MM.1S (cell line): ENCODE data around the gene SLC6A11.

Experiments
- DNase-seq: peaks from one replicate; pipeline ENCODE4 v3.0.0-alpha.2; 2015
- H2AFZ ChIP-seq: fragments of 300-600 bp; sonication (generic); 2 replicates; pipeline ENCODE4 v1.6.0; 2016; ENCODE audit warnings: antibody characterized with exemption, low read length
- H3F3A ChIP-seq: fragments of 300-600 bp; sonication (generic); 2 replicates; pipeline ENCODE4 v1.6.1; 2016; ENCODE audit warnings: mild to moderate bottlenecking, antibody characterized with exemption, low read length, moderate library complexity, mixed read lengths; ENCODE audit not compliant: insufficient read depth
- H3K27ac ChIP-seq: fragments of 300-600 bp; sonication (generic); 2 replicates; pipeline ENCODE4 v1.5.1; 2016; ENCODE audit warnings: mild to moderate bottlenecking, low read length
- H3K27me3 ChIP-seq: fragments of 300-600 bp; sonication (generic); replicated peaks from 2 replicates; pipeline ENCODE4 v1.6.0; 2016; ENCODE audit warnings: low read length; ENCODE audit not compliant: insufficient read depth
- H3K36me3 ChIP-seq: fragments of 300-600 bp; sonication (generic); replicated peaks from 2 replicates; pipeline ENCODE4 v1.6.1; 2016; ENCODE audit warnings: mild to moderate bottlenecking, low read length, mixed read lengths; ENCODE audit not compliant: insufficient read depth
- H3K4me1 ChIP-seq: fragments of 300-600 bp; sonication (generic); 2 replicates; pipeline ENCODE4 v1.6.1; 2016; ENCODE audit warnings: low read length, mixed read lengths
- H3K4me2 ChIP-seq: fragments of 300-600 bp; sonication (generic); 2 replicates; pipeline ENCODE4 v1.6.0; 2016; ENCODE audit warnings: low read depth, low read length
- H3K4me3 ChIP-seq: fragments of 300-600 bp; sonication (generic); 2 replicates; pipeline ENCODE4 v1.5.1; 2016; ENCODE audit warnings: low read length, mixed read lengths
- H3K79me2 ChIP-seq: fragments of 300-600 bp; sonication (generic); 2 replicates; pipeline ENCODE4 v1.6.1; 2016; ENCODE audit warnings: mixed run types, low read length, mixed read lengths
- H3K9ac ChIP-seq: fragments of 300-600 bp; sonication (generic); 2 replicates; pipeline ENCODE4 v1.6.1; 2016; ENCODE audit warnings: low read length, mixed read lengths
- H3K9me2 ChIP-seq: fragments of 300-600 bp; sonication (generic); replicated peaks from 2 replicates; pipeline ENCODE4 v1.6.1; 2016; ENCODE audit warnings: mild to moderate bottlenecking, low read length, mixed read lengths; ENCODE audit not compliant: insufficient read depth
- H3K9me3 ChIP-seq: fragments of 300-600 bp; sonication (generic); replicated peaks from 2 replicates; pipeline ENCODE4 v1.6.1; 2016; ENCODE audit warnings: mild to moderate bottlenecking, low read length, mixed read lengths; ENCODE audit not compliant: insufficient read depth
- H4K20me1 ChIP-seq: fragments of 300-600 bp; sonication (generic); 2 replicates; pipeline ENCODE4 v1.6.1; 2016; ENCODE audit warnings: mild to moderate bottlenecking, low read length, moderate library complexity, mixed read lengths; ENCODE audit not compliant: insufficient read depth
- EZH2 ChIP-seq: fragments of 300-600 bp; sonication (generic); optimal IDR thresholded peaks from 2 replicates; pipeline ENCODE3; 2017; ENCODE audit warnings: low read depth, mild to moderate bottlenecking, antibody characterized with exemption, low read length, mixed read lengths
- EZH2phosphoT487 ChIP-seq: fragments of 300-600 bp; sonication (generic); IDR thresholded peaks from 2 replicates; pipeline ENCODE4 v1.6.1; 2018; ENCODE audit warnings: antibody characterized with exemption, low read length
- TF ChIP-seq, protein P1 (sequence below): fragments of 300-600 bp; sonication (generic); IDR thresholded peaks from 2 replicates; pipeline ENCODE4 v1.5.1; 2016; ENCODE audit warnings: antibody characterized with exemption, low read length, mixed read lengths

Gene SLC6A11

GRCh38 chr3:10806006-10806405 lies 10.0 kb upstream of the SLC6A11 start:
- no peaks in the 10 kb centered on the region for H3F3A ChIP-seq
- no peak for DNase-seq
- H2AFZ ChIP-seq: no peak overlapping the region
- no peaks in the 10 kb centered on the region for H3K27me3 ChIP-seq
- H3K36me3 ChIP-seq: no peaks in the 10 kb centered on the region
- no peak for TF ChIP-seq EZH2
- TF ChIP-seq, protein P1, sequence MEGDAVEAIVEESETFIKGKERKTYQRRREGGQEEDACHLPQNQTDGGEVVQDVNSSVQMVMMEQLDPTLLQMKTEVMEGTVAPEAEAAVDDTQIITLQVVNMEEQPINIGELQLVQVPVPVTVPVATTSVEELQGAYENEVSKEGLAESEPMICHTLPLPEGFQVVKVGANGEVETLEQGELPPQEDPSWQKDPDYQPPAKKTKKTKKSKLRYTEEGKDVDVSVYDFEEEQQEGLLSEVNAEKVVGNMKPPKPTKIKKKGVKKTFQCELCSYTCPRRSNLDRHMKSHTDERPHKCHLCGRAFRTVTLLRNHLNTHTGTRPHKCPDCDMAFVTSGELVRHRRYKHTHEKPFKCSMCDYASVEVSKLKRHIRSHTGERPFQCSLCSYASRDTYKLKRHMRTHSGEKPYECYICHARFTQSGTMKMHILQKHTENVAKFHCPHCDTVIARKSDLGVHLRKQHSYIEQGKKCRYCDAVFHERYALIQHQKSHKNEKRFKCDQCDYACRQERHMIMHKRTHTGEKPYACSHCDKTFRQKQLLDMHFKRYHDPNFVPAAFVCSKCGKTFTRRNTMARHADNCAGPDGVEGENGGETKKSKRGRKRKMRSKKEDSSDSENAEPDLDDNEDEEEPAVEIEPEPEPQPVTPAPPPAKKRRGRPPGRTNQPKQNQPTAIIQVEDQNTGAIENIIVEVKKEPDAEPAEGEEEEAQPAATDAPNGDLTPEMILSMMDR: no peak
- TF ChIP-seq EZH2phosphoT487: no peak
- no peaks in the 10 kb centered on the region for H3K9me3 ChIP-seq
- no peaks in the 10 kb centered on the region for H3K79me2 ChIP-seq
- no peak overlapping the region for H3K4me3 ChIP-seq
- no peak overlapping the region for H3K4me2 ChIP-seq
- no peaks in the 10 kb centered on the region for H4K20me1 ChIP-seq
- no peaks in the 10 kb centered on the region for H3K4me1 ChIP-seq
- H3K27ac ChIP-seq: no peak overlapping the region
- H3K9me2 ChIP-seq: no peaks in the 10 kb centered on the region
- no peak overlapping the region for H3K9ac ChIP-seq

DNA sequence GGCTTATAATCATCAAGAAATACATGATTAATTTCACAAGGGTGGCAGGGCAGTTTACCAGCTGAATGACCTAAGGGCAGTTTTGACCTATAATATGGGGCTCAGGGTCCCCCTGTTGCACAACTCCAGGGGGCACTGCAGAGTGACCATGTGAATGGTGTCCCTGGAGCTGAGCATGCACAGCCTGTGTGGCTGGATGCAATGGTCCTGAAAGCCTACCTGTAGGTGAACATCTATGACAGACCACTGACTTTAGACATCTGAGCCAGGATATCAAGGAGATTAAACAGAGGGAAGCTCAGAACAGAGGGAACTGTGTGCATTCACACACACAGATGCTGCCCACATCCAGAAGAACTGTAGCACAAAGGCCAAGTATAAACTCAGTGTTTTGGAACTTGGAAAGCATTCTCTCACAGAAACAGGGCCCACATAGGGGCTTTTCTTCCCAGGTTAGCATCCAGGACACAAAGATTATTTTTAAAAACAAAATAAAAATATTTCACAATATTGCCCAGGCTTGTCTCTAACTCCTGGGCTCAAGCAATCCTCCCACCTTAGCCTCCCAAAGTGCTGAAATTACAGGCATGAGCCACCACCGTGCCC lies 7.8 kb upstream of the SLC6A11 start:
- H3K9ac ChIP-seq: no peak overlapping the region
- no peaks in the 10 kb centered on the region for H3F3A ChIP-seq
- H3K9me2 ChIP-seq: no peaks in the 10 kb centered on the region
- H4K20me1 ChIP-seq: no peaks in the 10 kb centered on the region
- H3K4me3 ChIP-seq: no peak overlapping the region
- no peak overlapping the region for H3K4me2 ChIP-seq
- TF ChIP-seq, protein P1: no peak
- TF ChIP-seq EZH2 (no peak), EZH2phosphoT487 (no peak)
- no peak overlapping the region for H3K27ac ChIP-seq
- DNase-seq: no peak
- no peaks in the 10 kb centered on the region for H3K4me1 ChIP-seq
- no peaks in the 10 kb centered on the region for H3K27me3 ChIP-seq
- H3K36me3 ChIP-seq: no peaks in the 10 kb centered on the region
- no peak overlapping the region for H2AFZ ChIP-seq
- H3K79me2 ChIP-seq: no peaks in the 10 kb centered on the region
- H3K9me3 ChIP-seq: no peaks in the 10 kb centered on the region

DNA sequence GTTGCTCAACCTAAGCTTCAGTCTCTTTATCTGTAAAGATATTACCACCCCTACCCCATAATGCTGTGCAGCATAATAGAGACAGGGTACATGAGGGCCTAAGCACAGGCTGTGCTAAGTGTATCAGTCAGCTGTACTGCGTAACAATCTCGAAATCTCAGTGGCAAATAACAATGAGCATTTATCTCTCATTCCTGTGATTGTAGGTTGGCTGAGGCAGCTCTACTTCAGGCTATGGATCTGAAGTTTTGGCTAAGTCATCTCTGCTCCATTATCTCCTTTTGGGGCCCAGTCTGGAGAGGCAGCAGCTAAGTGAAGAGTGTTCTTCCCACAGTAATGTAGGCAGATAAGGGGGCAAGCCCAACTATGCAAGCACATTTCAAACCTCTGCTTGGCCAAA lies 7.1 kb upstream of the SLC6A11 start:
- TF ChIP-seq EZH2 (no peak), EZH2phosphoT487 (no peak)
- TF ChIP-seq, protein P1: no peak
- no peaks in the 10 kb centered on the region for H3K9me3 ChIP-seq
- H3K9me2 ChIP-seq: no peaks in the 10 kb centered on the region
- no peaks in the 10 kb centered on the region for H3F3A ChIP-seq
- no peak overlapping the region for H2AFZ ChIP-seq
- no peak overlapping the region for H3K9ac ChIP-seq
- no peaks in the 10 kb centered on the region for H3K4me1 ChIP-seq
- no peak overlapping the region for H3K4me3 ChIP-seq
- no peak overlapping the region for H3K4me2 ChIP-seq
- no peaks in the 10 kb centered on the region for H3K36me3 ChIP-seq
- no peaks in the 10 kb centered on the region for H4K20me1 ChIP-seq
- no peak for DNase-seq
- H3K27ac ChIP-seq: no peak overlapping the region
- no peaks in the 10 kb centered on the region for H3K79me2 ChIP-seq
- H3K27me3 ChIP-seq: no peaks in the 10 kb centered on the region
